Esophagus squamous epithelium (tissue), 5 donors: ENCODE results near the gene PRPF38A. TPM values are rescaled to one million over a fixed set of nuclear protein-coding genes. Genes with fewer than 3 reads are reported as not detected.

ENCODE experiments used
- DNase-seq: peaks from one replicate; lab custom pipeline; 2025; lab: John Stamatoyannopoulos, UW
- H3K27ac ChIP-seq, 4 donors: fragments of 200-600 bp; sonication (generic); one replicate each; pipeline ENCODE4 v1.5.1; 2016 to 2019; ENCODE audit warnings: mild to moderate bottlenecking in 1 of 4
- H3K27me3 ChIP-seq, 4 donors: fragments of 200-600 bp; sonication (generic); 1 replicate in 3 of 4; 2 replicates in 1 of 4; pipeline versions ENCODE4 v1.5.1 to v1.6.0; 2017 to 2021; ENCODE audit warnings: antibody characterized with exemption in 1 of 4
- H3K36me3 ChIP-seq, 3 donors: fragments of 200-600 bp; sonication (generic); one replicate each; pipeline ENCODE4 v1.5.1; 2016 to 2019
- H3K4me1 ChIP-seq, 3 donors: fragments of 200-600 bp; sonication (generic); one replicate each; pipeline ENCODE4 v1.5.1; 2017 to 2019
- H3K4me3 ChIP-seq, 4 donors: fragments of 200-600 bp; sonication (generic); 1 replicate in 3 of 4; 2 replicates in 1 of 4; pipeline ENCODE4 v1.5.1; 2016 to 2019; ENCODE audit warnings: mild to moderate bottlenecking in 2 of 4, moderate library complexity in 1 of 4
- H3K9me3 ChIP-seq, 3 donors: fragments of 200-600 bp; sonication (generic); one replicate each; pipeline ENCODE4 v1.5.1; 2016 to 2019
- CTCF ChIP-seq, 6 experiments: fragments of 450-650 bp in 4 of 6; fragments of 200-600 bp in 2 of 6; sonication (generic) in 2 of 6; IDR thresholded peaks; one replicate each; pipeline ENCODE4 v1.5.1; 2016 to 2019; ENCODE audit warnings: antibody characterized with exemption in 6 of 6, mild to moderate bottlenecking in 4 of 6, moderate library complexity in 4 of 6
- POLR2A ChIP-seq, 4 donors: fragments of 450-650 bp; IDR thresholded peaks; one replicate each; pipeline ENCODE4 v1.6.1; 2017; ENCODE audit warnings: antibody characterized with exemption in 4 of 4, mild to moderate bottlenecking in 4 of 4, moderate library complexity in 3 of 4
- whole genome bisulfite sequencing, 2 donors: methylation state at CpG; one replicate each; pipeline ENCODE4 v1.1.5; 2018; 5-methylcytosine and 5-hydroxymethylcytosine counted together
- intact Hi-C: fragments of 100-400 bp; cut with DNase I; formaldehyde crosslinking; loops from one replicate; pipeline ENCODE4 v1.15.0; 2022
- total RNA-seq, 4 donors: library from RNA; depleted of rRNA; stranded (reverse); fragments of >200 nt; gene quantifications; one replicate each; pipeline ENCODE4 v1.1.0, GENCODE V29; 2016
- donor health status: DM: yes; HTN: yes; CAD: no.

PRPF38A gene
- total RNA-seq, 4 donors from 2014 or later: 9.6 to 18.1 (median 14.6) TPM

- Histone ChIP-seq H3K9me3 (no peaks in the 10 kb centered on the region), H3K36me3 (peaks cover 0 to 66% (median 0%) of the 10 kb centered on the region in 3 donors), H3K4me1 (no peaks in the 10 kb centered on the region), H3K4me3 (no peak overlapping the region), H3K27ac (no peak overlapping the region), H3K27me3 (no peaks in the 10 kb centered on the region)
- WGBS, 2 donors: 93 to 95% methylated on average over 2 of the region's 2 CpGs
- DNase-seq: no peak
- intact Hi-C loops: no loop called here
- TF ChIP-seq POLR2A (IDR thresholded peaks at IDR 0.05) (no peak), CTCF (IDR thresholded peaks at IDR 0.05) (no peak)
These were observed 50.4 kb downstream of the PRPF38A start for GRCh38 chr1:52454779-52455178.

GRCh38 chr1:52455686-52456085 lies 51.3 kb downstream of the PRPF38A start:
- intact Hi-C loops: no loop called here
- TF ChIP-seq POLR2A (IDR thresholded peaks at IDR 0.05) (no peak), CTCF (IDR thresholded peaks at IDR 0.05) (no peak)
- Histone ChIP-seq H3K4me3 (no peak overlapping the region), H3K9me3 (no peaks in the 10 kb centered on the region), H3K4me1 (no peaks in the 10 kb centered on the region), H3K27ac (no peak overlapping the region), H3K27me3 (no peaks in the 10 kb centered on the region), H3K36me3 (peaks cover 0 to 66% (median 0%) of the 10 kb centered on the region in 3 donors)
- DNase-seq: no peak
- WGBS, 2 donors: 79 to 91% methylated on average over 2 of the region's 2 CpGs

GRCh38 chr1:52460694-52461093 lies 56.3 kb downstream of the PRPF38A start:
- no peaks in the 10 kb centered on the region for H3K4me1 ChIP-seq
- no peak for DNase-seq
- H3K9me3 ChIP-seq: no peaks in the 10 kb centered on the region
- intact Hi-C loops: no loop called here
- H3K27me3 ChIP-seq: no peaks in the 10 kb centered on the region
- no peak overlapping the region for H3K4me3 ChIP-seq
- TF ChIP-seq POLR2A (IDR thresholded peaks at IDR 0.05): no peak
- TF ChIP-seq CTCF (IDR thresholded peaks at IDR 0.05): no peak
- H3K36me3 ChIP-seq: peaks cover 0 to 45% (median 0%) of the 10 kb centered on the region in 3 donors
- no peak overlapping the region for H3K27ac ChIP-seq
- 81 to 88% methylated on average over 1 of the region's 1 CpG for WGBS, 2 donors

- Histone ChIP-seq H3K27ac (no peak overlapping the region), H3K4me1 (no peaks in the 10 kb centered on the region), H3K9me3 (no peaks in the 10 kb centered on the region), H3K4me3 (no peak overlapping the region), H3K36me3 (peaks cover 0 to 53% (median 0%) of the 10 kb centered on the region in 3 donors), H3K27me3 (no peaks in the 10 kb centered on the region)
- DNase-seq: no peak
- TF ChIP-seq POLR2A (IDR thresholded peaks at IDR 0.05) (no peak), CTCF (IDR thresholded peaks at IDR 0.05) (no peak)
- intact Hi-C loops: no loop called here
- WGBS, 2 donors: 70 to 71% methylated on average over 1 of the region's 1 CpG
These were observed 57.4 kb downstream of the PRPF38A start for GRCh38 chr1:52461821-52462220.

GRCh38 chr1:52463891-52464290 lies 59.5 kb downstream of the PRPF38A start:
- peaks cover 0 to 33% (median 0%) of the 10 kb centered on the region in 3 donors for H3K36me3 ChIP-seq
- WGBS, 2 donors: 92 to 96% methylated on average over 5 of the region's 5 CpGs
- no peak for DNase-seq
- H3K4me1 ChIP-seq: no peaks in the 10 kb centered on the region
- no peaks in the 10 kb centered on the region for H3K9me3 ChIP-seq
- intact Hi-C loops: no loop called here
- TF ChIP-seq CTCF (IDR thresholded peaks at IDR 0.05): no peak
- TF ChIP-seq POLR2A (IDR thresholded peaks at IDR 0.05): no peak
- no peak overlapping the region for H3K27ac ChIP-seq
- no peak overlapping the region for H3K4me3 ChIP-seq
- no peaks in the 10 kb centered on the region for H3K27me3 ChIP-seq
